T47D (cell line): ENCODE results near the gene SYNGR3.
"Not testable (repeated sequence)": the region's sequence is repeated elsewhere in the genome, so short reads cannot be mapped to it uniquely, and the experiment has no call there.

ENCODE experiments used
- DNase-seq, 2 experiments: peaks; one replicate each; pipeline versions ENCODE4 v3.0.0 to v3.0.0-alpha.2; 2011 to 2012; ENCODE audit warnings: low read depth in 1 of 2, low spot score in 1 of 2
- JUND ChIP-seq: IDR thresholded peaks from 2 replicates; pipeline ENCODE4 v1.6.1; 2012; ENCODE audit warnings: low read depth
- in situ Hi-C: cut with HindIII; loops from 2 replicates; pipeline ENCODE4 v1.10.0; 2016; ENCODE audit warnings: low sequenced_read_pairs, low pct_unique_long_range_greater_than_20kb

Gene SYNGR3

DNA sequence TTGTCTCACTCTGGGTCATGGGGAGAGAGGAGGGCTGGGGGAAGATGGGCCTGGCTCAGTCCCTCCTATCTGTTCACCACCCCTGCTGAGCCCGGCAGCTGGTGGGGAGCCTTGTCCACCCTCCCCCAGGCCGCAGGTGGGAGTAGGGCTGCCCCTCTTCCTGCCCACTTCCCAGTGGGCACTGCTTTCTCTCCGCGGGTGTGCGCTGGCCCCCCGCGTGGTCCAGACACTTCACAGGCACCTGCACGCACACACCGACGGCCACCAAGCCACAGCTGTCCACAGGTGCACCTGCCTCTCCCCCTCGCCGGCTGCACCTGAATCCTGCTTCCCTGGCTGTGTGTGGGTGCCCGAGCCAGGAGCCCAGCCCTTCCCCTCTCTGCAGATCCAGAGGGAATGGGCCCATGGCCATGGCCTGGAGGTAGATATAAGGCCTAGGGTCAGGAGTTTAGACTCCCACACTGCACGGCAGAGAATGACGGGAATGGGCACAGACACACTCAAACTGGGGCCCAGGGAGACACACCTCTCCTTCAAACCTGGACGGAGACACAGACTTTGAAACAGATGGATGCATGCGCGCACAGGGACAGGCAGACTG lies 39.0 kb downstream of the SYNGR3 start:
- in situ Hi-C loops: no loop called here
- no peak for TF ChIP-seq JUND
- no peak for DNase-seq

DNA sequence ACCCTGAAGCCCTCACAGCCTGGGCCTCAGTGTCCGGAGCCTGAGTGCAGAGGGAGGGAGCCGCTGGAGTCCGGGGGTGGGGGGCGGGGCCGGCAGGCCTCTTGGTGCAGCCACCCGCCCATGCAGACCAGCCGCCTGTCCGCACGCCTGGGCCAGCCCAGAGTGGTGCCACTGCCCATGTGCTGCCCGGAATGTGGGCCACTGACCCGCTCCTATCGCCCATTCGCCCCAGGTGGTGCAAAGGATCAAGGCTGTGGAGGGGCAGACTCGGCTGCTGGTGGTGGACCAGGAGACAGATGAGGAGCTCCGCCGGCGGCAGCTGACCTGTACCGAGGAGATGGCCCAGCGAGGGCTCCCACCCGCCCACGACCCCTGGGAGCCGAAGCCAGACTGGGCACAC lies 39.6 kb downstream of the SYNGR3 start:
- TF ChIP-seq JUND: no peak
- in situ Hi-C loops: no loop called here
- DNase-seq: no peak

DNA sequence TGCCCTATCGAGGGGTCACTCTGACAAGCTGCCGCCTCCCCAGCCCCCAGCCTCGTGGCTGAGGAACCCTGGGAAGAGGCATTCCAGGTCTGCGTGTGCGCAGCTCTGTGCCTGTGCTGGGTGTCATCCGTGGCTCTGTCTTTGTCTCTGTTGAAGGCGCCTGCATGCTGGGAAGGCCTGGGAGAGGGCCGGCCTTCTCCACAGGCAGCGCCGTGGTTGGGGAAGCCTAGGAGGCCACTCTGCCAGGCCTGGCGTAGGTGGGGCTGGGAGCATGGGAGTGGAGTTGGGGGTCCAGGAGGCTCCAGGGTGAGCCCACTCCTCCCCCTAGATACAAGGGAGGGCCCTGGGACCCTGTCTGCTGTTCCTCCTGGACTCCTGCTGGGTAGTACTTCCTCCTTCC lies 40.3 kb downstream of the SYNGR3 start:
- in situ Hi-C loops: no loop called here
- no peak for TF ChIP-seq JUND
- DNase-seq: no peak

DNA sequence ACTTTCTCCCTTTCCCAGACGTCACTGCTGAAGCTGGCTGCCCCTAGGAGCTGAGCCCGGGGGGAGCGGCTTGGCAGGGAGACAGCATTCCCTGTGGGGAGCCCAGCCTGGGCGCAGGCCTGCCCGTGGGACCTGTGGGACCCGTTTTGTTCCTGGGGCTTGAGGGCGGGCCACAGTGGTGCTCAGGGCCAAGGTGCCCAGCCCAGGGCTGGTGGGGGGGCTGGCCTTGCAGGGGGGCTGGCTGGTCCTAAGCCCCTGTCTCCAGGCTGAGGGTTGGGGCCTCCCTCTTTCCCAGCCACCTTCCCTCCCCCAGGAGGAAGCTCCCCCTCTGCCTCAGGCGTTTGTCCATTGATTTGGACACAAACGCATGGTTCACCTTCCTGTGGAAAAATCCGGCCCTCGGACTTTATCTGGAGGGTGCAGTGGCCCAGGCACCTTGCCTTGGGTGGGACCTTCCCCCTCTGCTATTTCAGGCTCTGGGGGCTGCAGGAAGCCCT lies 41.4 kb downstream of the SYNGR3 start:
- TF ChIP-seq JUND: no peak
- DNase-seq: peak in 1 of 2 experiments; percentile 75
- in situ Hi-C loops: no loop called here

GRCh38 chr16:2032285-2033056 lies 42.7 kb downstream of the SYNGR3 start:
- in situ Hi-C loops: no loop called here

GRCh38 chr16:2033057-2033908 lies 43.5 kb downstream of the SYNGR3 start:
- in situ Hi-C loops: no loop called here
- DNase-seq: peak; percentile 60 to 61
- no peak for TF ChIP-seq JUND

More at GRCh38 chr16:2032285-2033056, 42.7 kb downstream of the SYNGR3 start:
- DNase-seq: no peak
- no peak for TF ChIP-seq JUND

GRCh38 chr16:2033909-2034695 lies 44.3 kb downstream of the SYNGR3 start:
- in situ Hi-C loops, DNase-seq: not testable (repeated sequence)

DNA sequence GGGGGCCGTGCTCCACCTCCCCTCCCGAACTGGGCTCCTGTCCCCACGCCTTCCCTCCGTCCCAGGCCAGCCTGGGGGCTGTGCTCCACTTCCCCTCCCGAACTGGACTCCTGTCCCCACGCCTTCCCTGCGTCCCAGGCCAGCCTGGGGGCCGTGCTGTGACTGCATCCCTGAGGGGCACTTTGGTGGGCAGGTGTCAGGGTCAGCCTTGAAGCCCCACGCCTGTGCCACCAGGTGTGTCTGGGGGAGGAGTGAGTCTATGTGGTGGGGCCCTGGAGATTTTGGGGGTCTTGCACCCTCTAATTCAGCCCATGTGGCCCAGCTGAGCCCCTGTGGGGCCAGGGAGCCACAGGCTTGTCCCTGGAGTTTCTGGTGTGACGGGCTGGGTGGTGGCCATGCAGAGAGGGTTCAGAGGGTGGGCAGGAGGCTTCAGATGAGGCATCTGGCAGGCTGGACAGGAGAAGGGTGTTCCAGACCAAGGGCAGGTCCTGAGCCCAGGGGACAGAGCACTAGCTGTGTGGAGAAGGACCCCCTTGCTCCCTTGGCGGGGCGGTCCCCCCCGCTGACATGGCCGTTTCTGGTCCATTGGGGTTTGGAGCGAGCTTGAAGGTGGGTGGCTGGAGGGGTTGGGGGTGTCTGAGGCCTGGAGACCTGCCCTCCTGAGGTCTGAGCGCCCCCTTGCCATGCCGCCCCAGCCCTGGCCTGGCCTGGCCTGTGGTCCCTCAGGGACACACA lies 45.1 kb downstream of the SYNGR3 start:
- in situ Hi-C loops: no loop called here
- TF ChIP-seq JUND: no peak
- DNase-seq: no peak

DNA sequence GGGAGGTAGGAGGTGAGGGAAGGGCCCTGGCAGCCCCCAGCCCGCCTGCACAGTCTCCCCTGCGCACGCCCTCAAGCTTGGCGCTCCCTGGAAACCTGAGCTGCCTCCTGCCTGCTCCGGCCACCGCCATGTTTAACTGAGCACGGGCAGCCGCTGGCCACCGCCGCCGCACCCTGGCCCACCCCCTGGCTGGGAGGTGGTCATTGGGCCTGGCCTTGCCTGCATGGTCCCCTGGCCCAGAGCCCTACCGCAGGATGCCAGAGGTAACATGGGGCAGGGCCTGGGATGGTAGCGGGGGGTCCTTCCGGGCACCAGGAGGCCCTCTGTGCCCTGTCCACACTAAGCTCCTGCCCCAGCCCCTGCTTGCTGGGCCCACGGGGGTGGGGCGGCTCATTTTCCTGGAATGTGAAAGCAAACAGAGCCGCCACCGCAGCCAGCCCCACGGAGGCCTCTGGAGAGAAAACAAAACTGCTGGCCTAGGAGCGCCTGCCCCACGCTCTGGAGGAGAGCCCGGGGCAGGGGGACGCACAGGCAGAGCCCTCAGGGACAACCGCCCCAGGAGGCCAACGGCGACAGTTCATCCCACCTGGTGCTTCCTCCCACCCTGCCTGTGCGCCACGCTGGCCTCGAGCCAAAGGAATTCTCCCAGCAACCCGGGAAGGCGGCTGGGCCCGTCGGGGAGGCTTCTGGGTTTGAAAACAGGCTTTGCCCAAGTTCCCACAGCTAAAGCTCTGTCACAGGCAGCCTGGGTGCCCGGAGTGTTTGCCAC lies 45.8 kb downstream of the SYNGR3 start:
- TF ChIP-seq JUND: no peak
- DNase-seq: peak; percentile 69 to 90
- in situ Hi-C loops: no loop called here

DNA sequence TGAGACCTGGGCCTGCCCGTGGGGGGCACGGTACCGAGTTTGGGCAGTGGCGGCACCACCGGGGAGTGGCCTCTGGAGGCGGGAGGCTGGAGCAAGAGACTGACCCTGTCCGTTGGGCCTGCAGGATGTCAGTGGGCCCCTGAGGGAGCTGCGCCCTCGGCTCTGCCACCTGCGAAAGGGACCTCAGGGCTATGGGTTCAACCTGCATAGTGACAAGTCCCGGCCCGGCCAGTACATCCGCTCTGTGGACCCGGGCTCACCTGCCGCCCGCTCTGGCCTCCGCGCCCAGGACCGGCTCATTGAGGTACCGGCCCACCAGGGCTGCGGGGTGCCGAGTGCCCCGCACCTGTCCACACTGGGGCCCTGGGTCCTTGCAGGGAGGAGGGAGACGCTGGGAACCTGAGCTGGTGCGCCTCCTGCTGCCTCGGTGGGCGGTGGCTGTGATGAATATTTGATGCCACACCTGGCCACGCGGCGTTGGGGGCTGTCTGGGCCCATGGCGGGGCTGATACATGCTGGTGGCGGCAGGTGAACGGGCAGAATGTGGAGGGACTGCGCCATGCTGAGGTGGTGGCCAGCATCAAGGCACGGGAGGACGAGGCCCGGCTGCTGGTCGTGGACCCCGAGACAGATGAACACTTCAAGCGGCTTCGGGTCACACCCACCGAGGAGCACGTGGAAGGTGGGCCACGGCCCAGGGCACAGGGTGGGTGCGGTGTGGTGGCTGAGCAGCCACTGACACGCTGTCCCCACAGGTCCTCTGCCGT lies 46.6 kb downstream of the SYNGR3 start:
- no peak for TF ChIP-seq JUND
- no peak for DNase-seq
- in situ Hi-C loops: no loop called here

DNA sequence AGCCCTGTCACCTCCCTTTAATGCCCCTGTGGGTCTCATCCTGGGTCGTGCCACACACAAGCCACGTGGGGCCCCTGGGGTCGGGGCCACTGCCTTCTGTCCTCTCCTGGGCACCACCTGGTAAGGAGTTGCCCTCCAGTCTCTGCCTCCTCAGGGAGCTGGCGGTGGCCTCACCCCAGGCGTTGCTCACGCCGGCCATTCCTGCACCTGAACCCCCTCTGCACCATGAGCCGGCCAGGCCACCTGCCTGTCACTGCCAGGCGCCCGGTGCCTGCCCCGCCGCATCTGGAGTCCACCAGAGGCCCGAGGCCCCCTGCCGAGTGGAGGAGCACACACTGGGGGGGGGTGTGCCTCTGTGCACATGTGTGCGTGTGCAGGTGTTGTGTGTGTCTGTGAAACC lies 47.3 kb downstream of the SYNGR3 start:
- in situ Hi-C loops: no loop called here
- no peak for TF ChIP-seq JUND

More for the DNA sequence above, 47.3 kb downstream of the SYNGR3 start:
- DNase-seq: no peak
